Astrocyte (in vitro differentiated cells and primary cell): Measurements from ENCODE around the gene ARCN1. TPM values are rescaled to one million over a fixed set of nuclear protein-coding genes. Genes with fewer than 3 reads are reported as not detected.

Source experiments
- DNase-seq: peaks from one replicate; pipeline ENCODE4 v3.0.0-alpha.2; 2010; ENCODE audit warnings: low read depth
- FAIRE-seq: peaks from 2 replicates; lab custom pipeline; 2011; peaks lifted over from hg19 to GRCh38; lab: Jason Lieb, UNC
- H2AFZ ChIP-seq: 2 replicates; pipeline ENCODE4 v1.6.0; 2012; ENCODE audit warnings: low read depth, low read length, inconsistent platforms
- H3K27ac ChIP-seq: 2 replicates; pipeline ENCODE4 v1.5.1; 2011; ENCODE audit warnings: low read depth, low read length, inconsistent platforms
- H3K27me3 ChIP-seq: 2 replicates; pipeline ENCODE4 v1.6.0; 2011; ENCODE audit warnings: low read length, inconsistent platforms; ENCODE audit not compliant: insufficient read depth
- H3K36me3 ChIP-seq: 2 replicates; pipeline ENCODE4 v1.5.1; 2011; ENCODE audit warnings: low read length, inconsistent platforms; ENCODE audit not compliant: insufficient read depth
- H3K4me1 ChIP-seq: 2 replicates; pipeline ENCODE4 v1.5.1; 2011; ENCODE audit warnings: low read length, inconsistent platforms; ENCODE audit not compliant: insufficient read depth
- H3K4me2 ChIP-seq: 2 replicates; pipeline ENCODE4 v1.6.0; 2012; ENCODE audit warnings: low read length, inconsistent platforms
- H3K4me3 ChIP-seq: 2 replicates; pipeline ENCODE4 v1.5.1; 2011; ENCODE audit warnings: low read depth, mild to moderate bottlenecking, low read length, inconsistent platforms; ENCODE audit not compliant: insufficient read depth
- H3K79me2 ChIP-seq: 2 replicates; pipeline ENCODE4 v1.6.0; 2012; ENCODE audit warnings: mild to moderate bottlenecking, low read length, inconsistent platforms; ENCODE audit not compliant: insufficient read depth
- H3K9ac ChIP-seq: 2 replicates; pipeline ENCODE4 v1.6.0; 2012; ENCODE audit warnings: mild to moderate bottlenecking, low read length, inconsistent platforms
- H3K9me3 ChIP-seq: 2 replicates; pipeline ENCODE4 v1.5.1; 2012; ENCODE audit warnings: low read depth, mild to moderate bottlenecking, low read length, inconsistent platforms; ENCODE audit not compliant: insufficient read depth
- H4K20me1 ChIP-seq: 2 replicates; pipeline ENCODE4 v1.6.0; 2012; ENCODE audit warnings: low read length, inconsistent platforms; ENCODE audit not compliant: insufficient read depth
- H3K27ac Mint-ChIP-seq: one replicate; pipeline ENCODE4 v1.8.0; 2021; ENCODE audit warnings: mild to moderate bottlenecking, mixed read lengths; ENCODE audit not compliant: unreplicated experiment
- H3K27me3 Mint-ChIP-seq: one replicate; pipeline ENCODE4 v1.8.0; 2021; ENCODE audit warnings: low read depth, mixed read lengths; ENCODE audit not compliant: unreplicated experiment
- H3K36me3 Mint-ChIP-seq: one replicate; pipeline ENCODE4 v1.8.0; 2021; ENCODE audit warnings: low read depth, mixed read lengths; ENCODE audit not compliant: unreplicated experiment
- H3K4me1 Mint-ChIP-seq: one replicate; pipeline ENCODE4 v1.8.0; 2021; ENCODE audit warnings: low read depth, mixed read lengths; ENCODE audit not compliant: unreplicated experiment
- H3K4me3 Mint-ChIP-seq: one replicate; pipeline ENCODE4 v1.8.0; 2021; ENCODE audit warnings: mild to moderate bottlenecking, moderate library complexity, mixed read lengths; ENCODE audit not compliant: unreplicated experiment
- H3K9me3 Mint-ChIP-seq: one replicate; pipeline ENCODE4 v1.8.0; 2021; ENCODE audit warnings: mild to moderate bottlenecking, mixed read lengths; ENCODE audit not compliant: unreplicated experiment
- EZH2 ChIP-seq: IDR thresholded peaks from 2 replicates; pipeline ENCODE4 v1.6.1; 2012; ENCODE audit warnings: mild to moderate bottlenecking, low read length, inconsistent platforms; ENCODE audit not compliant: insufficient read depth
- total RNA-seq: library from RNA; stranded (reverse); gene quantifications from 2 replicates; pipeline ENCODE4 v1.2.1, GENCODE V29; 2021
- TF ChIP-seq, protein P1 (sequence below): IDR thresholded peaks from 2 replicates; pipeline ENCODE4 v1.5.1; 2011; ENCODE audit warnings: low read depth, mild to moderate bottlenecking, inconsistent platforms, low read length, moderate library complexity; ENCODE audit not compliant: insufficient read depth

The ARCN1 gene
- total RNA-seq, 1 donor from 2014 or later = 255 TPM

DNA sequence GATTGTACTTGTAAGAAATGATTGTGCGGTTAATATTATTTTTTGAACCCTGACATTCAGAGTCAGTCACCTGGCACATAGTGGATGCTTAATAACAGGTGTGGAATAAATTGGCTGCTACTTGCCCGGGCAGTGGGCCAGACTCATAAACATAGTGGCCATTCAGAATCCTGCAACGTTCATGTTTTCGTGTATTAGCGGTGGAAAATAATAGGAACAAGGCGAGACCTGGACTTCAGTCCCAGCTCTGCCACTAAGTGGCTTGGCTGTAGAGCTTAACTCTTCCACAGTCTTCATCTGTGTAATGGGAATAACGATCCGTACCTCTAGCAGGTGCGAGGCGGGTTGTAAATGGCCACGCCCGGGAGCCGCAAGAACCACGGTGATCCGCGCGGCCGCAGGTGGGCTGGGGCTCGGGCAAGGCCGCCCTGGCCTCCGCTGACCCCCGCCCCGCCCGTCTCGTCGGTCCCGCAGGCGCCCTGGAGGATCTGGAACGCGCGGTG is 42.0 kb upstream of the ARCN1 start:
- peaks cover 6% of the 10 kb centered on the region for H3K4me1 Mint-ChIP-seq
- Histone ChIP-seq H3K36me3 (no peaks in the 10 kb centered on the region), H3K4me1 (peaks cover 14% of the 10 kb centered on the region), H3K27ac (no peak overlapping the region), H4K20me1 (no peaks in the 10 kb centered on the region), H2AFZ (peak overlapping the region; percentile 86), H3K79me2 (no peaks in the 10 kb centered on the region), H3K9ac (peak overlapping the region; percentile 76), H3K4me3 (peak overlapping the region; percentile 82), H3K4me2 (peak overlapping the region; percentile 98), H3K27me3 (no peaks in the 10 kb centered on the region), H3K9me3 (no peaks in the 10 kb centered on the region)
- no peaks in the 10 kb centered on the region for H3K9me3 Mint-ChIP-seq
- no peak for FAIRE-seq
- H3K36me3 Mint-ChIP-seq = peaks cover 17% of the 10 kb centered on the region
- H3K27me3 Mint-ChIP-seq = no peaks in the 10 kb centered on the region
- H3K4me3 Mint-ChIP-seq = peak overlapping the region; percentile 88
- no peak for DNase-seq
- peak overlapping the region; percentile 85 for H3K27ac Mint-ChIP-seq
- no peak for TF ChIP-seq EZH2
- TF ChIP-seq, protein P1, sequence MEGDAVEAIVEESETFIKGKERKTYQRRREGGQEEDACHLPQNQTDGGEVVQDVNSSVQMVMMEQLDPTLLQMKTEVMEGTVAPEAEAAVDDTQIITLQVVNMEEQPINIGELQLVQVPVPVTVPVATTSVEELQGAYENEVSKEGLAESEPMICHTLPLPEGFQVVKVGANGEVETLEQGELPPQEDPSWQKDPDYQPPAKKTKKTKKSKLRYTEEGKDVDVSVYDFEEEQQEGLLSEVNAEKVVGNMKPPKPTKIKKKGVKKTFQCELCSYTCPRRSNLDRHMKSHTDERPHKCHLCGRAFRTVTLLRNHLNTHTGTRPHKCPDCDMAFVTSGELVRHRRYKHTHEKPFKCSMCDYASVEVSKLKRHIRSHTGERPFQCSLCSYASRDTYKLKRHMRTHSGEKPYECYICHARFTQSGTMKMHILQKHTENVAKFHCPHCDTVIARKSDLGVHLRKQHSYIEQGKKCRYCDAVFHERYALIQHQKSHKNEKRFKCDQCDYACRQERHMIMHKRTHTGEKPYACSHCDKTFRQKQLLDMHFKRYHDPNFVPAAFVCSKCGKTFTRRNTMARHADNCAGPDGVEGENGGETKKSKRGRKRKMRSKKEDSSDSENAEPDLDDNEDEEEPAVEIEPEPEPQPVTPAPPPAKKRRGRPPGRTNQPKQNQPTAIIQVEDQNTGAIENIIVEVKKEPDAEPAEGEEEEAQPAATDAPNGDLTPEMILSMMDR = no peak

DNA sequence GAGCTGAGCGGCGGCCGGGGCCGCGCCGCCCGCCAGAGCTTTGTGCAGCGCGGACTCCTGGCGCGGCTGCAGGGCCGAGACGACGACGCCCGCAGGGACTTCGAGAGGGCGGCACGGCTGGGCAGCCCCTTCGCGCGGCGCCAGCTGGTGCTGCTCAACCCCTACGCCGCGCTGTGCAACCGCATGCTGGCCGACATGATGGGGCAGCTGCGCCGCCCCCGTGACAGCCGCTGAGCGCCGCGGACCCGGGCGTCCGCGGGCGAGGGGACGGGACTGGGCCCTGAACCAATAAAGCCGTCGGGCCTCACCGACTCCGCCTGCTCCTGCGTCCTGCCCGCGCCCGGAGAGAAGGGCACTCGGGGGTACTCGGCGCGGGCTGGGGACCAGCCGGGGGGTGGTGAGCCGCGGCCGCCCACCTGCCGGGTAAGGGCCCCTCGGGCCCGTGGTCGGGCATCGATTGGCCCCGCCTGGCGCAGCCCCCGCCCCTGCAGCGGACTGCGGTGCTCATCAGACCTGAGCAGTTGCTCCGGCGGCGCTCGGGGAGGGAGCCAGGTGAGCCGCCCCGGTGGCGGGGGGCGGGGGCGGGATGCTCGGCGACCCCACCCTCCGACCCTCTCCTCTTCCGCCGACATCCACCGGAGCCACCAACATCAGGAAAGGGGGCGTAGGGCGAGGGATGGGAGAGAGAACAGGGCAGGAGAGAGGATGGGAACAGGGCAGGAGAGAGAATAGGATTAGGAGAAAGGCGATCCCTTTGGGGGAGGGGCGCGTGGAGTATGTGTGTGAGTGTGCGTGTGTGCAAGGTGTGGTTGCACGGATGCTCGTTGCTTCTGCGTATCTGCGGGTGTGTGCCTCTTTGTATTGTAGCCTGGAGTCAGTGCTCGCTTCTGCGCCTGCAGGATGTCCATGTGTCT is 41.3 kb upstream of the ARCN1 start, which contains the start of gene TMEM25:
Gene TMEM25, plus strand, starts transcription at position 510 of the 914 bp plus-strand sequence. CDS start 610 bp downstream, outside the sequence.
- DNase-seq (peak; percentile 38), FAIRE-seq (no peak)
- H3K9me3 Mint-ChIP-seq = no peaks in the 10 kb centered on the region
- no peak within 1 kb of the TSS for H3K27ac ChIP-seq
- peak within 1 kb of the TSS; percentile 90 for H3K27ac Mint-ChIP-seq
- no peaks in the 10 kb centered on the region for H3K27me3 Mint-ChIP-seq
- H3K4me3 Mint-ChIP-seq = peak within 1 kb of the TSS; percentile 96
- H3K4me1 ChIP-seq = peaks cover 14% of the 10 kb centered on the region
- peak within 1 kb of the TSS; percentile 82 for H3K4me3 ChIP-seq
- peak within 1 kb of the TSS; percentile 86 for H2AFZ ChIP-seq
- no peaks in the 10 kb centered on the region for H4K20me1 ChIP-seq
- no peaks in the 10 kb centered on the region for H3K79me2 ChIP-seq
- peak within 1 kb of the TSS; percentile 76 for H3K9ac ChIP-seq
- no peaks in the 10 kb centered on the region for H3K36me3 ChIP-seq
- peak within 1 kb of the TSS; percentile 98 for H3K4me2 ChIP-seq
- H3K9me3 ChIP-seq = no peaks in the 10 kb centered on the region
- no peaks in the 10 kb centered on the region for H3K27me3 ChIP-seq
- TF ChIP-seq, protein P1 = no peak
- TF ChIP-seq EZH2 = no peak
- H3K36me3 Mint-ChIP-seq = peaks cover 19% of the 10 kb centered on the region
- peaks cover 6% of the 10 kb centered on the region for H3K4me1 Mint-ChIP-seq
